CD1c-positive myeloid dendritic cell (primary cell): ENCODE measurements around the gene BAIAP2.

Experiments used
- DNase-seq: peaks from one replicate; pipeline ENCODE4 v3.0.0-alpha.2; 2016; ENCODE audit errors: extremely low spot score

The BAIAP2 gene

GRCh38 chr17:81159611-81160265 is 124.8 kb downstream of the BAIAP2 start:
- DNase-seq, result no peak

DNA sequence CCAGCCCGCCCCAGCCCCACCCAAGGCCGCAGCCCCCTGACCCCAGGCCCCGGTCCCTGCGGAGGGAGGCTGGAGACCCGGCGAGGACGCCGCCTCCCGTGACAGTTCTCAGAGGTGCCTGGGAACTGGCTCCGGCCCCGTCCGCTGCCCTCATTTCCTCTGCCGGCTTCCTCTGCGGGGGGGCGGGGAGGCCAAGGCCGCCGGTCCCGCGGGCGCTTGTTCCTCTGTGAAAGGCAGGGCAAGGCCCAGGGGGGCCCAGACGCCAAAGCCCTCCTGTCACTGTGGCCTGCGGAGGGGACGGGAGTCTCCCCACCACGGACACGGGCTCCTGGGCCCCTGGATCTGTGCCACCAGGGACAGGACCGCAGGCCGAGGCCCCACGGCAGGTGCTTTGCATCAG is 125.4 kb downstream of the BAIAP2 start:
- DNase-seq, result peak; percentile 75

DNA sequence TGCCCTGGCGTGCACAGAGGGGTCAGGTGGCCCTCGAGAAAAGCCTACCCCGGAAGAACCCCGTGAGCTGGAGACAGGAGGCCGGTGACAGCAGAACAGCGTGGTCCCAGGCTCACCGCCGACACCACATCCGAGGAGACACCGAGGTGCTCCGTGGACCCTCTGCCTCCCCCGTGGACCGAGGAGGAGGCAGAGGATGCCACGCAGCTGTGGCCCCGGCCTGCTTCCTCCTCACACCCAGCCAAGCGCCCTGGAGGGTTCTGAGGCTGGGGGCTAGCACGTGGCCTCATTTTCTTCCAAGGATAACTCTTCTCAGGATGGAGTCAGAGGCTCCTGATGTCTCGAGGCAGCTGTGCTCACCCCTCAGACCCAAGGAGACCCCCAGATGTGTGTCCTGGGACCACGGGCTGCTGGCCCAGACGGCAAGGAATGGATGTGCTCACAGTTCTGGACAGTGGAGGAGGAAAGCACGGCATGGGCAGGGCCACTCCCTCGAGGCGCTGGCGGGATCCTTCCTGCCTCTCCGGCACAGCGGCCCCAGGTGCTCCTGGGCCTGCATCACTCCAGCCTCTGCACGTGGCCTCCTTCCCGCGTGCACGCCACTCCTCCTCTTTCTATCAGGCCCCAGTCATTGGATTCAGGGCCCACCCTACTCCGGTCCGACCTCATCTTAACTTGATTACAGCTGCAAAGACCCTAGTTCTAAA is 125.9 kb downstream of the BAIAP2 start:
- DNase-seq, result no peak

GRCh38 chr17:81161536-81161935 is 126.6 kb downstream of the BAIAP2 start:
- no peak for DNase-seq

DNA sequence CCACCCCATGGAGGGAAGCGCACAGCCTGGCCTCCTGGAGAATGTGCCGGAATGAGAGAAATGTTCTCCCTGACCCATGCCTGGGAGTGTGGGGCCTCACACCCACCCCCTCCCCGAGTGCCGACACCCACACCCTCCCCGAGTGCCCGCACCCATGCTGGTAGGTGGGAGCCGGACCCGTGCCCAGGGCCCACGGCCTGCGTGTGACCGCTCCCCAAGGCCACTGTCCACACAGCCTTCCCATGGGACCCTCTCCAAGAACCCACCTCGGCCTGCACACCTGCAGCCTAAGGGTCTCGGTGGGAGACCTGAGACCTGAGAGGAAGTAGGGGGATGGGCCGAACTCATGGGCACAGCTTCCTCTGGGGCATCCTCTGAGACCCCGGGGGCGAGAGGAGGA is 127.0 kb downstream of the BAIAP2 start:
- DNase-seq, result no peak

DNA sequence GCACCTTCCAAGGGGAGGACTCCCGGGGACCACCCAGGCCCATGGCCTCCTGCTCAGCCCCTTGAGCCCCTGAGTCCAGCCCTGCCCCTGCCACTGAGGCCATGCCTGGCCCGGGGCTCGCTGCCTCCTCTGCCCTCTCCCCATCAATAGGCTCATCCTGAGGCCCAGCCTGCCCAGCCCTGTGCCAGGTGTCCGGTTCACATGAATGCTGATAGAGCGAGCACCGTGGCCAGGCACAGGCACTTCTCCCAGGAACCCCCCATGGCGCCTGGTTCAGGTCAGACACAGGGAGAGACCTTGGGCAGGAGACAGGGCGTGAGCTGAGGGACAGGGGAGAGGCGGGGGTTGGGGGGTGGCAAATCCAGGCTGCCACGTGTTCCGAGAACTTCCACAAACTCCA is 127.5 kb downstream of the BAIAP2 start:
- no peak for DNase-seq

DNA sequence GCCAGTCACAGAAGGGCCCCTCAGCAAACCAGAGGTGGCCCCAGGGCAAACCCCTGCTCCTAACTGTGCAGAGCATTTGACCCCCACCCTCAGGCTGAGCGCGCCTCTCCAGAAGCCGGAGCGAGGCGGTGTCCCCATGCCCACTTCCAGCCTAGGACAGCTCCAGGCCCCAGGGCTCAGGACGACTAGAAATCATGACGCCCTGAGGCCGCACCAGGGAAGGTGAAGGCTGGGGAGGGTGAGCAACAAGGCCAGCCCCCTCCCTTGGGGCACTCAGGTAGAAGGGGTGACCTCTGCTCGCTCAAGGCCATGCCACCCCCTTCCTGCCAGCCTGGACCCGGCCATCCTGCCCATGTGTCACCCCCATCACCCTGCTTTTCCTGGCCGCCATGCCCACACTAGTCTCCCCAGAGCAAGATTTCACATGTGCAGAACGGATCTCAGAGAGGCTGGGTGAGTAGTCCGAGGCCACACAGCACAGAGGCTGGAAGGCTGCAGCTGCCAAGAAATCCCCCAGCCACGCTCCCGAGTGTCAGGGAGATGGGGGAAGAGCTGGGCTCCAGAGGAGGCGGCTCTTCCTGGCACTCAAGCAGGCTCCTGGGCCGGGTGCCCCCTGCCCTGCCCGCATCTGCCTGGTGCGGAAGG is 128.2 kb downstream of the BAIAP2 start:
- no peak for DNase-seq

GRCh38 chr17:81163703-81164370 is 128.9 kb downstream of the BAIAP2 start:
- no peak for DNase-seq

- DNase-seq, result no peak
These were observed 129.7 kb downstream of the BAIAP2 start for GRCh38 chr17:81164371-81165245.

- peak; percentile 10 for DNase-seq
These were observed 130.5 kb downstream of the BAIAP2 start, which contains the start of gene PVALEF for GRCh38 chr17:81165246-81166032. TSS of gene PVALEF (plus strand) at chr17:81165507. CDS start at chr17:81181227, 15,720 bp downstream.

GRCh38 chr17:81166033-81166492 is 131.1 kb downstream of the BAIAP2 start, which contains the start of gene AATK:
TSS of gene AATK (minus strand) at chr17:81166221. CDS start at chr17:81165992, 229 bp downstream.
- DNase-seq, result no peak
